Pancreas (tissue), 10 donors: Measurements from ENCODE around the gene TMPRSS6. TPM values are rescaled to one million over a fixed set of nuclear protein-coding genes. Genes with fewer than 3 reads are reported as not detected.

Source experiments
- ATAC-seq, 4 donors: fragments of 200-7000 bp; cut with Tn5 transposase; one replicate each; pipeline versions ENCODE4 v1.8.0 to v1.9.1; 2020; ENCODE audit warnings: mild to moderate bottlenecking in 4 of 4, moderate library complexity in 4 of 4
- DNase-seq, 6 donors: peaks; one replicate each; pipeline ENCODE4 v3.0.0-alpha.2; 2020
- FAIRE-seq: peaks from 2 replicates; lab custom pipeline; 2012; peaks lifted over from hg19 to GRCh38; lab: Jason Lieb, UNC
- H3K27ac ChIP-seq, 4 donors: fragments of 200-600 bp; sonication (generic); 1 replicate in 3 of 4; 2 replicates in 1 of 4; pipeline versions ENCODE4 v1.5.0 to v1.8.0; 2020
- H3K27me3 ChIP-seq, 4 donors: fragments of 200-600 bp; one replicate each; pipeline ENCODE4 v1.8.0; 2021
- H3K36me3 ChIP-seq, 3 donors: fragments of 200-600 bp; sonication (generic) in 1 of 3; one replicate each; pipeline versions ENCODE4 v1.5.0 to v1.8.0; 2020 to 2021
- H3K4me1 ChIP-seq, 3 donors: fragments of 200-600 bp; one replicate each; pipeline ENCODE4 v1.8.0; 2021
- H3K4me3 ChIP-seq, 4 donors: fragments of 200-600 bp; sonication (generic) in 2 of 4; one replicate each; pipeline versions ENCODE4 v1.5.0 to v1.8.0; 2020 to 2021
- H3K9me3 ChIP-seq, 4 donors: fragments of 200-600 bp; one replicate each; pipeline ENCODE4 v1.8.0; 2021
- WGBS, 2 donors: extraction: QIAGEN DNeasy Blood & Tissue Kit; methylation state at CpG; one replicate each; pipeline ENCODE4 v1.1.7; 2013; 5-methylcytosine and 5-hydroxymethylcytosine counted together
- intact Hi-C, 3 donors: fragments of 100-400 bp; cut with DNase I; formaldehyde crosslinking; loops; one replicate each; pipeline versions ENCODE4 v1.11.1 to v1.14.2; 2022
- polyA plus RNA-seq, 2 donors: library from polyadenylated mRNA; stranded (reverse); fragments of 200-250 nt; gene quantifications; one replicate each; pipeline ENCODE4 v1.2.3, GENCODE V29; 2013
- total RNA-seq, 6 donors: library from RNA; stranded (reverse); fragmentation: NEBNext Ultra II Directional in 4 of 6; extraction: Animal tissue kit (Norgen Biotek cat#: 25700) in 4 of 6; gene quantifications; one replicate each; pipeline versions ENCODE4 v1.2.1 to v1.2.4, GENCODE V29; 2021 to 2023
- TF ChIP-seq, protein P1 (sequence below), 4 donors: fragments of 200-600 bp; sonication (generic) in 3 of 4; IDR thresholded peaks; one replicate each; pipeline versions ENCODE4 v1.5.0 to v1.8.0; 2021; ENCODE audit warnings: antibody characterized with exemption in 4 of 4
- donor health status: healthy with polysubstance abuse.
- donor health status: DM: no; HTN: no; CAD: no; lungs with moderate emphysema.
- donor health status: DM: no; HTN: no; CAD: no.
- donor health status: control.
- donor health status: control.
- donor health status: Bipolar disorder and iron deficiency.
- donor health status: DM: yes; HTN: yes; CAD: no.
- donor health status: DM: no; HTN: no; CAD: no.
- donor health status: DM: no; HTN: no; CAD: no.
- donor health status: DM: yes; HTN: yes; CAD: no.

TMPRSS6 gene
- total and polyA plus RNA-seq, 8 donors: 0.13 to 3.1 (median 0.33) TPM

DNA sequence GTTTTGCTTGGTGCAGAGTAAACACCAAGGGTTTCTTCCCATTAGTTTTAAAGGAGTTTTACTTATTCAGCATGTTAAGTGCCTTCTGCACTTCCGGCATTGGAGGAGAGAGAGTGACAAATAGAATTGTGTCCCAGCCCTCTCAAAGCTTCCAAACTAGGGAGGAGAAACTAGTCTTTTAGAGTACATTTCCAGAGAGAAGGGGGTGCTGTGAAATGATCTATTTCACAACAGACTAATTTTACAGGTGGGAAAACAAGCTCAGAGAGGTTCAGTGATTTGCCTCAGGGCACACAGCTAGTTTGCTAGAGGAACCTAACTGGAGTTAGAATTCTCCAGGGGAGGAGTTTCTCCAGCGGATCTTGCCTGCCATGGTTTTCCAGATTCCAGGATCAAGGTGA, 77.4 kb downstream of the TMPRSS6 start:
- no peak for FAIRE-seq

DNA sequence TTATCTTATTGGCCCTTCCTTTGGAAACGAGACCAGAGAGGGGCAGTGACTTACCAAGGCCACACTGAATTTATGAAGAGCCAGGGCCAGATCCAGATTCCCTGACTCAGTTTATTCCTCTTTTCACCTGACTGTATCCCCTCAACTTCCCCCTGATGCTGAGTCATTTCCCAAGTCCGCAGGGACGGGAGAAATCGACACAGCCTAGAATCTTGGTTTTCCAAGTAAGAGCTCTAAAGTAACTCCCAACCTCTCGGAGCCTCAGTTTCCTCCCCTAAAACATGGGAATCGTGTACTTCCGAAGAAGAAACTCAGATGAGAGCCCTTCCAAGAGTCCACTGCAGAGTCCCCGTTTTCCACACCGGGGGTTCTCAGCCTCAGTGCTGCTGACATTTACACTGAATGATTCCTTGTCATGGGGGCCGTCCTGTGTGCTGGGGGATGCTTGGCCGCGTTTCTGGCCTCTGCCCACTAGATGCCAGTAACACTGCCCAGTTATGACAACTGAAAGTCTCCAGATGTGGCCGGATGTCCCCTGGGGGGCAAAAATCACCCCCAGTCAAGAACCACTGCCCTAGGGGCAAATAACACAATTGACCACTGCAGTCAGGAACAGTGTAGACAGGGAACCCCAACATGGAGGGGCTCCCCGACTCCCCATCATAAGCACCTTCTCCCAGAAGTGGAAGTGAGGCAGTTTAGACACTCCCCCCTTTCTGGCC, 78.8 kb downstream of the TMPRSS6 start:
- DNase-seq: no peak
- intact Hi-C loops: no loop called here
- FAIRE-seq: no peak

More for the DNA sequence above, 77.4 kb downstream of the TMPRSS6 start:
- Histone ChIP-seq H3K27me3 (no peaks in the 10 kb centered on the region), H3K4me1 (peaks cover 6 to 27% (median 18%) of the 10 kb centered on the region in 3 donors), H3K9me3 (no peaks in the 10 kb centered on the region), H3K27ac (peak overlapping the region; percentile 72 to 88 (median 80)), H3K36me3 (peaks cover 0 to 21% (median 6%) of the 10 kb centered on the region in 3 donors), H3K4me3 (peak overlapping the region in 2 of 4 donors; percentile 7 to 25)
- DNase-seq: peak in 1 of 6 donors; percentile 8
- intact Hi-C loops: no loop called here
- TF ChIP-seq, protein P1, sequence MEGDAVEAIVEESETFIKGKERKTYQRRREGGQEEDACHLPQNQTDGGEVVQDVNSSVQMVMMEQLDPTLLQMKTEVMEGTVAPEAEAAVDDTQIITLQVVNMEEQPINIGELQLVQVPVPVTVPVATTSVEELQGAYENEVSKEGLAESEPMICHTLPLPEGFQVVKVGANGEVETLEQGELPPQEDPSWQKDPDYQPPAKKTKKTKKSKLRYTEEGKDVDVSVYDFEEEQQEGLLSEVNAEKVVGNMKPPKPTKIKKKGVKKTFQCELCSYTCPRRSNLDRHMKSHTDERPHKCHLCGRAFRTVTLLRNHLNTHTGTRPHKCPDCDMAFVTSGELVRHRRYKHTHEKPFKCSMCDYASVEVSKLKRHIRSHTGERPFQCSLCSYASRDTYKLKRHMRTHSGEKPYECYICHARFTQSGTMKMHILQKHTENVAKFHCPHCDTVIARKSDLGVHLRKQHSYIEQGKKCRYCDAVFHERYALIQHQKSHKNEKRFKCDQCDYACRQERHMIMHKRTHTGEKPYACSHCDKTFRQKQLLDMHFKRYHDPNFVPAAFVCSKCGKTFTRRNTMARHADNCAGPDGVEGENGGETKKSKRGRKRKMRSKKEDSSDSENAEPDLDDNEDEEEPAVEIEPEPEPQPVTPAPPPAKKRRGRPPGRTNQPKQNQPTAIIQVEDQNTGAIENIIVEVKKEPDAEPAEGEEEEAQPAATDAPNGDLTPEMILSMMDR (IDR thresholded peaks at IDR 0.05): no peak
- peak; percentile 27 to 49 (median 38) for ATAC-seq
- 12 to 14% methylated on average over 2 of the region's 2 CpGs for whole genome bisulfite sequencing, 2 donors

DNA sequence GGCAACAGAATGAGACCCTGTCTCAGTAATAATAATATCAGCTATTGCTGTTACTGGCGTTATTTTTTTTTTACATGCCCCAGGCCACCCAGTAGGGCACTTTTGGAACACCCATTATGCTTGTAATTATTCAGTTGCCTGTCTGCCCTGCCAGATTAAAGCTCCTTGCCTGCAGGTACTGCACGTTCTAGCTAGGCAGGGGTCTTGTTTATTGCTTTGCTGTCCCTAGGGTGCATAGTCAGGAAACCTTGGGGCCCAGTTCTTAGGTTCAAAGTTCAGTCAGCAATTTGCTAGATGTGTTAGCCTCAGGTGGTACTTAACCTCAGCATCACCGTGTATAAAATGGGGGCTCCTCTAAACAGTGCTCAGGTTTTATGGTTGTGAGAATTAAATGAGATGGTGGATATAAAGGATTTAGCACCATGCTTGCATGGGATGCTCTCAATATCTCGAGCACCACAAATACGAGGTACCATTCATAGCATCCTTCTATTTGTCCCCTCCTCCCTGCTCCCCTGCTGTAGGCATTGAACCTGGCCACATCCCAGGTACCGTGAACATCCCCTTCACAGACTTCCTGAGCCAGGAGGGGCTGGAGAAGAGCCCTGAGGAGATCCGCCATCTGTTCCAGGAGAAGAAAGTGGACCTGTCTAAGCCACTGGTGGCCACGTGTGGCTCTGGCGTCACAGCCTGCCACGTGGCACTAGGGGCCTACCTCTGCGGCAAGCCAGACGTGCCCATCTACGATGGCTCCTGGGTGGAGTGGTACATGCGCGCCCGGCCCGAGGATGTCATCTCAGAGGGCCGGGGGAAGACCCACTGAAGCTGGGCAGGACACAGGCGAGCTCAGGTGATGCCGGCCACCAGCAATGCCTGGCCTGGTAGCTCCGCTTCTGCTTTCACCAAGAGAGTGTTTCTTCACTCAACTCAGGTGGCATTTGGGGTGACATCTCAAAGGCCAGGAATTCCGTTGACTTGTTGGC, 80.5 kb downstream of the TMPRSS6 start:
- Histone ChIP-seq H3K36me3 (peaks cover 0 to 30% (median 6%) of the 10 kb centered on the region in 3 donors), H3K9me3 (no peaks in the 10 kb centered on the region), H3K4me1 (peaks cover 6 to 32% (median 18%) of the 10 kb centered on the region in 3 donors), H3K27ac (no peak overlapping the region), H3K4me3 (no peak overlapping the region), H3K27me3 (no peaks in the 10 kb centered on the region)
- no peak for ATAC-seq
- TF ChIP-seq, protein P1 (IDR thresholded peaks at IDR 0.05): no peak
- intact Hi-C loops: no loop called here
- FAIRE-seq: no peak
- 91 to 92% methylated on average over 22 of the region's 22 CpGs for WGBS, 2 donors
- peak in 1 of 6 donors; percentile 33 for DNase-seq

More for the DNA sequence above, 78.8 kb downstream of the TMPRSS6 start:
- Histone ChIP-seq H3K4me3 (no peak overlapping the region), H3K4me1 (peaks cover 6 to 27% (median 18%) of the 10 kb centered on the region in 3 donors), H3K27ac (peak overlapping the region in 2 of 4 donors; percentile 44 to 82), H3K36me3 (peaks cover 0 to 28% (median 6%) of the 10 kb centered on the region in 3 donors), H3K9me3 (no peaks in the 10 kb centered on the region), H3K27me3 (no peaks in the 10 kb centered on the region)
- no peak for ATAC-seq
- TF ChIP-seq, protein P1 (IDR thresholded peaks at IDR 0.05): no peak
- 80 to 83% methylated on average over 14 of the region's 14 CpGs for WGBS, 2 donors

DNA sequence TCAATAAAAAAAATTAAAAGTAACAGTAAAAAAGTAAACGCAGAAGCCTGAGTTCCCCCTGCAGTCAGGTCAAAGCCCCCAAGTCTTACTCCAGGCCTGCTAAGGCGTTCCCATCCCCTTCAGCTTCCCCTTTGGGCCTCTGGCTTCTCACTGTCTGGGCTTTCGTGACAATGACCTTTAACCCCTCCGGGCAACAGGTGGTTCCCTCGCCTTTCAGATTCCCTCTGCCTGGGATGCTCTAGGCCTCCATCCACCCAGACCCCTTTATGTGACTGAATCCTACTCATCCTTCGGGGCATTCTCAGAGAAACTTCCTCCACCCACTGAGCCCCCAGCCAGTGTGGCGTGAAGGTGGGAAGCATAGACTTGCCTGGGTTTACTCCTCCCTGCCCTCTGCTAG, 82.0 kb downstream of the TMPRSS6 start:
- no peaks in the 10 kb centered on the region for H3K9me3 ChIP-seq
- no peak overlapping the region for H3K27ac ChIP-seq
- ATAC-seq (no peak), FAIRE-seq (no peak), DNase-seq (no peak)
- no peaks in the 10 kb centered on the region for H3K27me3 ChIP-seq
- intact Hi-C loops: no loop called here
- peaks cover 6 to 29% (median 10%) of the 10 kb centered on the region in 3 donors for H3K4me1 ChIP-seq
- peaks cover 0 to 30% (median 6%) of the 10 kb centered on the region in 3 donors for H3K36me3 ChIP-seq
- 88 to 90% methylated on average over 7 of the region's 7 CpGs for WGBS, 2 donors
- TF ChIP-seq, protein P1 (IDR thresholded peaks at IDR 0.05): no peak
- H3K4me3 ChIP-seq: no peak overlapping the region
